Adrenal gland (tissue), 12 donors: Measurements from ENCODE around the gene CLMN. TPM values are rescaled to one million over a fixed set of nuclear protein-coding genes. Genes with fewer than 3 reads are reported as not detected.

Experiments used
- DNase-seq, 7 donors: peaks; one replicate each; pipeline ENCODE4 v3.0.0-alpha.2; 2019 to 2020
- H3K27ac ChIP-seq, 5 donors: fragments of 200-600 bp; sonication (generic) in 4 of 5; 1 replicate in 3 of 5; 2 replicates in 2 of 5; pipeline versions ENCODE4 v1.5.1 to v1.8.0; 2016 to 2020; ENCODE audit warnings: mild to moderate bottlenecking in 1 of 5
- H3K27me3 ChIP-seq: fragments of 200-600 bp; 2 replicates; pipeline ENCODE4 v1.8.0; 2021
- H3K36me3 ChIP-seq, 2 donors: fragments of 200-600 bp; replicated peaks in 1 of 2; 1 replicate in 1 of 2; 2 replicates in 1 of 2; pipeline versions ENCODE4 v1.5.1 to v1.8.0; 2018 to 2022
- H3K4me1 ChIP-seq, 2 donors: fragments of 200-600 bp; replicated peaks in 1 of 2; 1 replicate in 1 of 2; 2 replicates in 1 of 2; pipeline versions ENCODE4 v1.5.1 to v1.8.0; 2018 to 2021
- H3K4me3 ChIP-seq, 4 donors: fragments of 200-600 bp; sonication (generic) in 3 of 4; one replicate each; pipeline ENCODE4 v1.5.1; 2016 to 2018
- H3K9me3 ChIP-seq, 3 donors: fragments of 200-600 bp; sonication (generic) in 1 of 3; replicated peaks in 1 of 3; 1 replicate in 2 of 3; 2 replicates in 1 of 3; pipeline versions ENCODE4 v1.5.1 to v1.8.0; 2016 to 2021
- CTCF ChIP-seq, 6 experiments: fragments of 450-650 bp in 4 of 6; fragments of 200-600 bp in 2 of 6; sonication (generic) in 1 of 6; IDR thresholded peaks; 1 replicate in 5 of 6; 2 replicates in 1 of 6; pipeline versions ENCODE4 v1.5.1 to v1.8.0; 2016 to 2021; ENCODE audit warnings: antibody characterized with exemption in 6 of 6, mild to moderate bottlenecking in 2 of 6, moderate library complexity in 1 of 6
- POLR2A ChIP-seq, 2 donors: fragments of 450-650 bp; IDR thresholded peaks; one replicate each; pipeline ENCODE4 v1.6.1; 2017; ENCODE audit warnings: antibody characterized with exemption in 2 of 2, mild to moderate bottlenecking in 2 of 2, moderate library complexity in 1 of 2
- WGBS, 4 donors: extraction: QIAGEN DNeasy Blood & Tissue Kit in 2 of 4; methylation state at CpG; one replicate each; pipeline versions ENCODE4 v1.1.5 to v1.1.7; 2013 to 2017; 5-methylcytosine and 5-hydroxymethylcytosine counted together
- intact Hi-C, 2 donors: fragments of 100-400 bp; cut with DNase I; formaldehyde crosslinking; loops; one replicate each; pipeline versions ENCODE4 v1.14.1 to v1.15.0; 2022 to 2023
- polyA plus RNA-seq, 3 donors: library from polyadenylated mRNA; stranded (reverse); fragments of 200-250 nt in 2 of 3; fragments of 350-450 nt in 1 of 3; fragmentation: Illumina TruSeq in 1 of 3; extraction: RNeasy Lipid Tissue Mini Kit (QIAGEN cat#74804) in 1 of 3; gene quantifications; one replicate each; pipeline ENCODE4 v1.2.3, GENCODE V29; 2013 to 2014
- total RNA-seq, 9 donors: library from RNA; depleted of rRNA in 4 of 9; stranded (reverse); fragments of >200 nt in 4 of 9; fragments of 120-200 nt in 1 of 9; fragmentation: NEBNext Ultra II Directional in 1 of 9; extraction: Animal tissue kit (Norgen Biotek cat#: 25700) in 1 of 9; gene quantifications; one replicate each; pipeline versions ENCODE4 v1.1.0 to v1.2.4, GENCODE V29; 2013 to 2023
- donor health status: healthy with polysubstance abuse.
- donor health status: Bipolar disorder and iron deficiency.
- donor health status: DM: yes; HTN: yes; CAD: no.
- donor health status: DM: no; HTN: no; CAD: no.
- donor health status: DM: no; HTN: no; CAD: no.
- donor health status: DM: yes; HTN: yes; CAD: no.

Gene CLMN
- total and polyA plus RNA-seq, 12 donors: 2.7 to 9.5 (median 4.9) TPM

- Histone ChIP-seq H3K9me3 (no peaks in the 10 kb centered on the region), H3K4me1 (no peaks in the 10 kb centered on the region), H3K4me3 (no peak overlapping the region), H3K27me3 (no peaks in the 10 kb centered on the region), H3K36me3 (no peaks in the 10 kb centered on the region), H3K27ac (no peak overlapping the region)
- intact Hi-C loops: no loop called here
- DNase-seq: no peak
- 82 to 89% (median 85%) methylated on average over 16 to 20 of the region's 20 CpGs for WGBS, 4 donors
- TF ChIP-seq POLR2A (IDR thresholded peaks at IDR 0.05) (no peak), CTCF (IDR thresholded peaks at IDR 0.05) (no peak)
Measured at GRCh38 chr14:95330591-95331370, 11.1 kb upstream of the CLMN start.

- Histone ChIP-seq H3K4me1 (no peaks in the 10 kb centered on the region), H3K4me3 (no peak overlapping the region), H3K9me3 (no peaks in the 10 kb centered on the region), H3K27ac (no peak overlapping the region), H3K36me3 (no peaks in the 10 kb centered on the region), H3K27me3 (no peaks in the 10 kb centered on the region)
- intact Hi-C loops: no loop called here
- TF ChIP-seq CTCF (IDR thresholded peaks at IDR 0.05): no peak
- TF ChIP-seq POLR2A (IDR thresholded peaks at IDR 0.05): no peak
- no peak for DNase-seq
- 89 to 94% (median 91%) methylated on average over 9 of the region's 9 CpGs for WGBS, 4 donors
Measured at GRCh38 chr14:95329941-95330340, 10.2 kb upstream of the CLMN start.

GRCh38 chr14:95328729-95329503, 9.2 kb upstream of the CLMN start:
- H3K27me3 ChIP-seq: no peaks in the 10 kb centered on the region
- no peak for DNase-seq
- H3K36me3 ChIP-seq: no peaks in the 10 kb centered on the region
- intact Hi-C loops: no loop called here
- no peak overlapping the region for H3K27ac ChIP-seq
- no peaks in the 10 kb centered on the region for H3K9me3 ChIP-seq
- WGBS, 4 donors: 77 to 84% (median 81%) methylated on average over 13 of the region's 13 CpGs
- H3K4me3 ChIP-seq: no peak overlapping the region
- no peaks in the 10 kb centered on the region for H3K4me1 ChIP-seq
- no peak for TF ChIP-seq CTCF (IDR thresholded peaks at IDR 0.05)
- no peak for TF ChIP-seq POLR2A (IDR thresholded peaks at IDR 0.05)

- TF ChIP-seq POLR2A (IDR thresholded peaks at IDR 0.05): no peak
- TF ChIP-seq CTCF (IDR thresholded peaks at IDR 0.05): no peak
- no peaks in the 10 kb centered on the region for H3K36me3 ChIP-seq
- H3K27me3 ChIP-seq: no peaks in the 10 kb centered on the region
- DNase-seq: no peak
- 81 to 86% (median 83%) methylated on average over 13 of the region's 13 CpGs for WGBS, 4 donors
- no peak overlapping the region for H3K27ac ChIP-seq
- no peaks in the 10 kb centered on the region for H3K4me1 ChIP-seq
- H3K4me3 ChIP-seq: no peak overlapping the region
- H3K9me3 ChIP-seq: no peaks in the 10 kb centered on the region
- intact Hi-C loops: no loop called here
Measured at GRCh38 chr14:95327558-95328374, 8.1 kb upstream of the CLMN start.
